C4-2B (cell line): ENCODE data around the gene MS4A7.

ENCODE experiments used
- H3K27ac ChIP-seq: fragments of 450-650 bp; 2 replicates; pipeline ENCODE4 v1.5.1; 2017
- ZFX ChIP-seq: fragments of 450-650 bp; IDR thresholded peaks from 2 replicates; pipeline ENCODE4 v1.6.1; 2017
- TF ChIP-seq, protein P1 (sequence below): fragments of 450-650 bp; conservative IDR thresholded peaks from 2 replicates; pipeline ENCODE4 v1.5.1; 2017; ENCODE audit warnings: mild to moderate bottlenecking

MS4A7 gene, protein sequence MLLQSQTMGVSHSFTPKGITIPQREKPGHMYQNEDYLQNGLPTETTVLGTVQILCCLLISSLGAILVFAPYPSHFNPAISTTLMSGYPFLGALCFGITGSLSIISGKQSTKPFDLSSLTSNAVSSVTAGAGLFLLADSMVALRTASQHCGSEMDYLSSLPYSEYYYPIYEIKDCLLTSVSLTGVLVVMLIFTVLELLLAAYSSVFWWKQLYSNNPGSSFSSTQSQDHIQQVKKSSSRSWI

DNA sequence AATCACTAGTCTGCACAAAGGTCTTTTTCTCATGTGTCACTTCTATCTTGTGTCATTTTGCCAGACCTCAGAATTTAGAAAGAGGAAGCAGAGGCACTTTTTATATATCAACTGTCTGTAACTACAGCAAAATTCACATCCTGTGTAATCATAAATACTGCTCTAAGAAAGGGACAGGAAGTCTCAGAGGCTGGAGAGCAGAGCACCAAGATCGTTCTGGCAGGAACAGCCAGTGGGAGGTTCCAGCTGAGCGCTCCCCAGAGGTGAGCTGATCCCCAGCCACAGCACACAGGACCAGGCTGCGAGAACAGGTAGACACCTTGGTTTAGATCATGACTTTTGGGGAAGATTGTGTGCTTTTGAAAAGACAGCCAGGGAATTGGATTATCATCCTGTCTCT, at the start of gene MS4A7:
TSS of gene MS4A7 (plus strand) at position 179 of the 400 bp plus-strand sequence. CDS start 4,610 bp downstream, outside the sequence.
- TF ChIP-seq ZFX, result no peak
- TF ChIP-seq, protein P1, sequence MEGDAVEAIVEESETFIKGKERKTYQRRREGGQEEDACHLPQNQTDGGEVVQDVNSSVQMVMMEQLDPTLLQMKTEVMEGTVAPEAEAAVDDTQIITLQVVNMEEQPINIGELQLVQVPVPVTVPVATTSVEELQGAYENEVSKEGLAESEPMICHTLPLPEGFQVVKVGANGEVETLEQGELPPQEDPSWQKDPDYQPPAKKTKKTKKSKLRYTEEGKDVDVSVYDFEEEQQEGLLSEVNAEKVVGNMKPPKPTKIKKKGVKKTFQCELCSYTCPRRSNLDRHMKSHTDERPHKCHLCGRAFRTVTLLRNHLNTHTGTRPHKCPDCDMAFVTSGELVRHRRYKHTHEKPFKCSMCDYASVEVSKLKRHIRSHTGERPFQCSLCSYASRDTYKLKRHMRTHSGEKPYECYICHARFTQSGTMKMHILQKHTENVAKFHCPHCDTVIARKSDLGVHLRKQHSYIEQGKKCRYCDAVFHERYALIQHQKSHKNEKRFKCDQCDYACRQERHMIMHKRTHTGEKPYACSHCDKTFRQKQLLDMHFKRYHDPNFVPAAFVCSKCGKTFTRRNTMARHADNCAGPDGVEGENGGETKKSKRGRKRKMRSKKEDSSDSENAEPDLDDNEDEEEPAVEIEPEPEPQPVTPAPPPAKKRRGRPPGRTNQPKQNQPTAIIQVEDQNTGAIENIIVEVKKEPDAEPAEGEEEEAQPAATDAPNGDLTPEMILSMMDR, result no peak
- H3K27ac ChIP-seq, result peak within 1 kb of the TSS; percentile 45; the same call in 1 of the 2 replicates

DNA sequence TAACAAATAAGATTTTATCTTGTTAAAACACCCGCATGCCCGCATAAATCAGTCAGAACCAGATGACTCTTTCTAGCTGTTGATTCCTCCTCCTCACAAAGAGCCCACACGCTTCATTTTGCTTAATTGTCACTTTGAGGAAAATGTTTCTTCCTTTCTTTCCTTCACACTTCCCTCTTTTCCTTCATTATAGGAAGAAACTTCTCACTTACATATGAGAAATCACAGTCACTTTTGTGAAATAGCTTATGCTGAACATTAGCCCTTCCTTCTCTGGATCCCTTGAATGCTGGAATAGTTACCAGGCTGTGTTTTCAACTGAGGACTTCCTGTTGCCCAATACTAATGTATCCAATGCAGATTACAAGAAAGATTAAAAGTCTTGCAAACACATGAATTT, 45.5 kb upstream of the MS4A7 start:
- H3K27ac ChIP-seq, result no peak overlapping the region
- no peak for TF ChIP-seq ZFX
- TF ChIP-seq, protein P1, result no peak

DNA sequence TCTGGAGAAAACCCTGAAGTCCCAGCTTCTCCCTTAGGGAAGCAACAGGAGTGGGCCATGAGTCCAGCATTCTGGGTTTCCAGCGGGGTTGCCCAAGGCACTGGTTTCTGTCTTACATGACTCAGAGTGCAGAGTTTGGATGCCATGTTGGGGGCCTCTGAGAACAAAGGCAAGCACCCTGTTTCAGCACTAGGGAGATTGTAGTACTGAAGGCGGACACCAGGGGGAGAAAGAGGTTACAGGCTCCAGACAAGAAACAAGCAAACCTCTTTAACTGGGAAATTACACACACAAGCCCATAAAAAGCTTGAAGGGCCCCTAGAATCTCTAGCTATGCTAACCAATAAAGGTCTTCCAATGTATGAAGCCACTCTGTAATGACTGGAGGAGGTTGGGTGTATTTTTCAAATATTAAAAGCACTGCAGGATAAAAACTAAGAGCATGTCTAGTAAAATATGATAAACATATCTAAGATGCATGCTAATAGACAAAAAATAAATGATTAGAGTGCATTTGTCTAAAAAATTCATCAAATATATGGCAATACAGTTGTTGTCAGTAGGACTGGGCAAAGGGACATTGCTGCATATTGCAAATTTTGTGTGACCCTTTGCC, 44.2 kb upstream of the MS4A7 start:
- no peak overlapping the region for H3K27ac ChIP-seq
- TF ChIP-seq, protein P1, result peak; percentile 87
- TF ChIP-seq ZFX, result no peak

DNA sequence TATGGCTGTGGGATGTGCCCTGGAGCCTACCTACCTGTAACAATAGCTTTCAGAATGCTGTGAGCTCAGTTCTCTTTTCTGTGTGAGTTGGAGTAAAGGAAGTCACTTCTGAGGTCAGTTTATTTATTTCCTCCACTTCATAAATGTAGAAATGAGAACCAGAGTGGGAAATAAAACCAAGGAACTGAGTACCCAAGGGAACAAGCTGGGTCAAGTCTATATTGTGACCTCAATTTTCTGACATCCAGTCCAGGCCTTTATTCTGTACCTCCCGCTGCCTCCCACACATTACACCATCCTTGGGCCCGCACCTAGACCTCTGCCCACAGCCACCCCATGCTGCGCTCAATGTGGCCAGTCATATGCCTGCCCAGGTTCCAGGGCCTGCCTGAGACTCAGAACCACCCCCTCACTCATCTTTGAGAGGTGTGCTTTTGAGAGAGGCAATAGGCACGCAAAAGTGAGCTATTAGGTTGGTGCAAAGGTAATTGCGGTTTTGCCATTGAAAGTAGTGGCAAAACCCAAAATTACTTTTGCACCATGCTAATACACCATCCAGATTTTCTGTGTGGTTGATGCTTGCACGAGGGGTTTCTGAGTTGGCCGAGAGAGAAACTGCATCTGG, 41.5 kb upstream of the MS4A7 start:
- TF ChIP-seq ZFX, result no peak
- H3K27ac ChIP-seq, result no peak overlapping the region

DNA sequence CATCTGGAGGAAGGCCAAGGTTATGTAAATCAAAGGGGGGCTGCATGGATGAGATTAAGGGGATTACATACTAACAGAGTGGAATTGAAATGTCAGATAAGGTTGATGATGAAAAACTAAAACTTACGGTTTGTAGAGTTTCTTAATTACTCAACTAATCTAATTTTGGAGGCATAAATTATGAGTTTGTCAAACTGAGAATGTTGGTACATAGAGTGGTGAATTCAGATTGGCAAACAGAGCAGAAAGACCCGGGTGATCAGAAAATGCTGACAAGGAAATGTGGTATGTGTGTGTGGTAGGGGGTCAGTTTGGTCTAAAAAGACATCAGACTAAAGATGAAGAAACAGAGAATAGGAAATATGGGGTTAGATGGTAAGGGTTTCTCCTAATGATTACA, 40.3 kb upstream of the MS4A7 start:
- H3K27ac ChIP-seq, result no peak overlapping the region

GRCh38 chr11:60339356-60339755, 39.0 kb upstream of the MS4A7 start:
- no peak overlapping the region for H3K27ac ChIP-seq
- TF ChIP-seq, protein P1, result no peak
- no peak for TF ChIP-seq ZFX

More for the DNA sequence above, 40.3 kb upstream of the MS4A7 start:
- no peak for TF ChIP-seq ZFX
- TF ChIP-seq, protein P1, result no peak

GRCh38 chr11:60343094-60343704, 35.1 kb upstream of the MS4A7 start:
- no peak for TF ChIP-seq ZFX
- TF ChIP-seq, protein P1, result peak; percentile 86
- no peak overlapping the region for H3K27ac ChIP-seq
